AG04450 (cell line): ENCODE data around the gene ARL2BP. TPM values are rescaled to one million over a fixed set of nuclear protein-coding genes. Genes with fewer than 3 reads are reported as not detected.

ENCODE experiments used
- CTCF ChIA-PET: fragments of 300-600, 350-600 bp; formaldehyde crosslinking; extraction: SDS; loops from one replicate; lab custom pipeline; 2022; ENCODE audit warnings: antibody characterized with exemption, inconsistent platforms; lab: Charles Lee
- POLR2A ChIA-PET: fragments of 350-600 bp; formaldehyde crosslinking; extraction: SDS; loops from one replicate; lab custom pipeline; 2021; ENCODE audit warnings: antibody characterized with exemption, inconsistent platforms; lab: Yijun Ruan, JAX
- DNase-seq: peaks from one replicate; pipeline ENCODE4 v3.0.0-alpha.2; 2011; ENCODE audit warnings: low read depth, low spot score
- H3K27ac ChIP-seq: one replicate; pipeline ENCODE4 v1.5.1; 2012; ENCODE audit warnings: low read depth, low read length, control low read depth
- H3K27me3 ChIP-seq: one replicate; pipeline ENCODE4 v1.6.0; 2012; ENCODE audit warnings: low read length; ENCODE audit not compliant: control insufficient read depth, insufficient read depth
- H3K4me3 ChIP-seq: 2 replicates; pipeline ENCODE4 v1.5.1; 2011; ENCODE audit warnings: mild to moderate bottlenecking, low read depth, low read length, control low read depth
- H3K9me3 ChIP-seq: 2 replicates; pipeline ENCODE4 v1.5.1; 2012; ENCODE audit warnings: low read length; ENCODE audit not compliant: control insufficient read depth, insufficient read depth
- polyA plus RNA-seq: library from polyadenylated mRNA; depleted of rRNA; stranded (reverse); fragments of >200 nt; gene quantifications from 2 replicates; pipeline ENCODE4 v1.2.3, GENCODE V29; 2011
- TF ChIP-seq, protein P1 (sequence below): IDR thresholded peaks from 2 replicates; pipeline ENCODE4 v1.5.1; 2011; ENCODE audit warnings: low read depth, low read length, control low read depth, inconsistent platforms

The ARL2BP gene
- polyA plus RNA-seq, 1 experiment: 107 TPM

DNA sequence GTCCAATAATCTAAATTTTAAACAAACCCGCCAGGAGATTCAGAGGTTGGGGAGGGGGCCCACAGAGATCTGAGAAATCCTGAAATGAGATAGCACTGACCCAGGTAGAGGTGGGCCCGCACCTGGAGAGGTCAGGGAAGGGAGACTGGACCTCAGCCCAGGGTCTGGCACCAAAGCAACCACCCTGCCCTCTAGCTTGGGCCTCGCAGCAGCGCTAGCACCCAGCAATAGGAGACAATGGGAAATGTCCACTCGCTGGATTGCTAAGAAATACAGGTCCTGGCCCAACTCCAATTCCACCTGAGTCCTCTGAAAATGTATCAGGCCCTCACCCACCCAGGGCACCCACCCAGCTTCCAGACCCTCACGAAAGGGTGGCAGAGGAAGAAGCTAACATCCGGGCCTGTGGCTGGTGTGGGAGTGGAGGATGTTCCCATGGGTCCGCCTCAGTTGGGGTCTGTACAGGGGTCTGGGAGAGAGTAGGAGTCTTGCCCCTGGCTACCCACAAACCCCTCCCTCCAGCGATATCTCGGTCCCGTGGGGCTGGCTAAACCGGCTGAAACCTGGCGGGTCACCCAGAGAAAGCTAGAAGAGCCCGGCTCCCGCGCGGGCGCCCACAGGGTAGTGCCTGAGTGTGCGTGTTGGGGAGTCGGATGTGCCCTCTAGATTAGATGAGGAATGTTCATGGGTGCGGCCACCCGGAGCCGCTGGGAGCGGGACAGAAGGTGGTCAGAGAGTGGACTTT, 38.3 kb downstream of the ARL2BP start:
- Histone ChIP-seq H3K9me3 (no peaks in the 10 kb centered on the region; the same call in 1 of the 2 replicates), H3K4me3 (no peak overlapping the region), H3K27ac (no peak overlapping the region), H3K27me3 (peaks cover 46% of the 10 kb centered on the region)
- CTCF ChIA-PET: no interaction called here
- TF ChIP-seq, protein P1, sequence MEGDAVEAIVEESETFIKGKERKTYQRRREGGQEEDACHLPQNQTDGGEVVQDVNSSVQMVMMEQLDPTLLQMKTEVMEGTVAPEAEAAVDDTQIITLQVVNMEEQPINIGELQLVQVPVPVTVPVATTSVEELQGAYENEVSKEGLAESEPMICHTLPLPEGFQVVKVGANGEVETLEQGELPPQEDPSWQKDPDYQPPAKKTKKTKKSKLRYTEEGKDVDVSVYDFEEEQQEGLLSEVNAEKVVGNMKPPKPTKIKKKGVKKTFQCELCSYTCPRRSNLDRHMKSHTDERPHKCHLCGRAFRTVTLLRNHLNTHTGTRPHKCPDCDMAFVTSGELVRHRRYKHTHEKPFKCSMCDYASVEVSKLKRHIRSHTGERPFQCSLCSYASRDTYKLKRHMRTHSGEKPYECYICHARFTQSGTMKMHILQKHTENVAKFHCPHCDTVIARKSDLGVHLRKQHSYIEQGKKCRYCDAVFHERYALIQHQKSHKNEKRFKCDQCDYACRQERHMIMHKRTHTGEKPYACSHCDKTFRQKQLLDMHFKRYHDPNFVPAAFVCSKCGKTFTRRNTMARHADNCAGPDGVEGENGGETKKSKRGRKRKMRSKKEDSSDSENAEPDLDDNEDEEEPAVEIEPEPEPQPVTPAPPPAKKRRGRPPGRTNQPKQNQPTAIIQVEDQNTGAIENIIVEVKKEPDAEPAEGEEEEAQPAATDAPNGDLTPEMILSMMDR: no peak
- POLR2A ChIA-PET: no interaction called here
- DNase-seq: no peak

DNA sequence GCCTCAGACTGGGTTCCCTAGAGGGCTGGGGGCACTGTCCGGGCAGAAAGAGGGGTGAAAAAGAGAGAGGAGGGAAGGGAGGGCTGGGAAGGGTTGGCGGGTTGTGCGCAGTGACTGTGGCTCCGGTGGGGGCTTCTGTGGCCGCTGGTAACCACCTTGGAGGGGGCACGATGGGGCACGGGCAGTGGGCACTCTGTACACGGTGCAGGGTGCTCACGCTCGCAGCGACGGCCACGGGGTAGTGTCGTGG, 38.8 kb downstream of the ARL2BP start:
- POLR2A ChIA-PET: no interaction called here
- Histone ChIP-seq H3K27me3 (peaks cover 46% of the 10 kb centered on the region), H3K9me3 (no peaks in the 10 kb centered on the region; the same call in 1 of the 2 replicates), H3K27ac (no peak overlapping the region), H3K4me3 (no peak overlapping the region; the same call in 1 of the 2 replicates)
- TF ChIP-seq, protein P1: no peak
- CTCF ChIA-PET: no interaction called here
- no peak for DNase-seq

DNA sequence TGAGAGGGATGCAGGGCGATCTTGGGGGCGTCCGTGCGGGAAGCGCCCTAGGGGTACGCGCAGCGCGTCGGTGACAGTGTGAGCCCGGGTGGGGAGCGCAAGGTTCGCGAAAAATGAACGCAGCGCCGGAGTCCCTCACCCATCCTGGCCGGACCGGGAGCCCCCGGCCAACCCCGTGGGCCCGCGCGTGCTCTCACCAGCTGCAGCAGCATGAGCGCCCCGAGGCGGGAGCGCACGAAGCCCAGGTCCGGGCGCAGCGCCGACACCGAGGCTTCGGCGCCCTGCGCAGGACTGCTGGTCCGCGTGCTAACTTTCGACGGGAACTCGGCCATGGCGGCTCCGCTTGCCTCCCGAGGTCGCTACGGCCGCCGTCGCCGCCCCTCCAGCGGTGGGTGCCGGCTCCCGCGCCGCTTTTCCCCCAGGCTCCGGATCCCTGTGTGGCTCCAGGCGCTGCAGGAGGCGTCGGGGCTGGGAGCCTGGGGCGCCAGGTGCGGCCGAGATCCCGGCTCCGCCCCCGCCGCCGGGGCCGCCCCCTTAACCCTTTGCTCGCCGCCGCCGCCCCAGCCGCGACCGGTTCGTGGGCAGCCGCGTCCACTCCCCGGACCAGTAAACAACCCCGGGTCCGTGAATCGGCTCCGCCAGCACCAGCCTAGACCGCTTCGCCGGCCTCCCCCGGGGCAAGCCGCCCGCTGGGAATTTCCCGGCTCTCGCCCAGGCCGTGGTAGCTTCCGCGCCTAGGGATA, 39.3 kb downstream of the ARL2BP start, which contains the start of gene PLLP:
TSS of gene PLLP (minus strand) at position 464 of the 743 bp plus-strand sequence. CDS start at position 332, 132 bp downstream.
- H3K27ac ChIP-seq: no peak within 1 kb of the TSS
- no peaks in the 10 kb centered on the region; the same call in 1 of the 2 replicates for H3K9me3 ChIP-seq
- ChIA-PET CTCF (no interaction called here), POLR2A (no interaction called here)
- H3K4me3 ChIP-seq: peak within 1 kb of the TSS; percentile 48
- DNase-seq: no peak
- TF ChIP-seq, protein P1: no peak
- peaks cover 46% of the 10 kb centered on the region for H3K27me3 ChIP-seq

DNA sequence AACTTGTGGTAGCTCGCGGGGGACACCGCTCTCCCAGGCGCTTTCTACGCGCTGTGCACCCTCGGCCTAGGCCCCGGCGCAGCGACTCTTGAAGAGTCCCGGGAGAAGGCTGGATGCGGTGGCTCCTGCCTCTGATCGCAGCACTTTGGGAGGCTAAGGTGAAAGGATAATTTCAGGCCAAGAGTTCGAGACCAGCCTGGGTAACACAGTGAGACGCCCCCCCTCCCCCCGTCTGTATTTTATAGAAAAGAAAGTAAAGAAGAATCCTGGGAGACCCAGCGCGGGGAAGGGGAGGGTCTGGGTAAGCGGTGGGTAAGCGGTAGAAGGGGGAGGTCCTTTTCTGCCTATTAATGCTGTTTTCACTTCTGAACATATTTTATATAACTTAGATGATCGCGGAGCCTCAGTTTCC, 39.9 kb downstream of the ARL2BP start:
- TF ChIP-seq, protein P1: no peak
- no peak overlapping the region for H3K27ac ChIP-seq
- H3K4me3 ChIP-seq: peak overlapping the region; percentile 48
- H3K9me3 ChIP-seq: no peaks in the 10 kb centered on the region; the same call in 1 of the 2 replicates
- POLR2A ChIA-PET: no interaction called here
- CTCF ChIA-PET: no interaction called here
- no peak for DNase-seq
- H3K27me3 ChIP-seq: peaks cover 46% of the 10 kb centered on the region

DNA sequence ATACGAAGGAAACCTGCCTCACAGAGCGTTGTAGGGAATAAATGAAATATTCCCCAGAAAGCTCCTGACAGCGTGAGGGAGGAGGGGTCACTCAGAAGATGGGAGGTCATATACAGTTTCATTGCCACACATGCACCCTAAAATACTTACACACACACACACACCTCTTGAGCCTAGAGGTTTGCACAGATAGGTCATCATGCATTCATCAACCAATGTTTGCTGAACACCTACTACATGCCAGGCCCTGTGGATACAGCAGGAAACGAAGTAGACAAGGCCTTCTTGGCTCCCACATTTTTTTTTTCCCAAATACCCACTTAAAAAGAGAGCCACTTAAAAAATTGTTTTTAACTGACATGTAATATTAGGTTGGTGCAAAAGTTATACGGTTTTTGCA, 40.3 kb downstream of the ARL2BP start:
- H3K27ac ChIP-seq: no peak overlapping the region
- CTCF ChIA-PET: interaction anchor here (1.1 kb wide), 1 partner anchor 131 kb away, joined by 3 read pairs; no protein-coding TSS in a partner anchor
- no peaks in the 10 kb centered on the region; the same call in 1 of the 2 replicates for H3K9me3 ChIP-seq
- H3K27me3 ChIP-seq: peaks cover 43% of the 10 kb centered on the region
- TF ChIP-seq, protein P1: no peak
- POLR2A ChIA-PET: no interaction called here
- DNase-seq: no peak
- no peak overlapping the region for H3K4me3 ChIP-seq
